HG02943 (cell line): ENCODE measurements around the gene TMBIM1.
A peak's percentile ranks its signal among the peaks of the same experiment; 100 is the strongest.

Experiments
- ATAC-seq: cut with Tn5 transposase; IDR thresholded peaks from one replicate; pipeline ENCODE4 v1.9.1; 2021; ENCODE audit warnings: mild to moderate bottlenecking, low read depth, moderate library complexity; ENCODE audit not compliant: unreplicated experiment

The TMBIM1 gene

DNA sequence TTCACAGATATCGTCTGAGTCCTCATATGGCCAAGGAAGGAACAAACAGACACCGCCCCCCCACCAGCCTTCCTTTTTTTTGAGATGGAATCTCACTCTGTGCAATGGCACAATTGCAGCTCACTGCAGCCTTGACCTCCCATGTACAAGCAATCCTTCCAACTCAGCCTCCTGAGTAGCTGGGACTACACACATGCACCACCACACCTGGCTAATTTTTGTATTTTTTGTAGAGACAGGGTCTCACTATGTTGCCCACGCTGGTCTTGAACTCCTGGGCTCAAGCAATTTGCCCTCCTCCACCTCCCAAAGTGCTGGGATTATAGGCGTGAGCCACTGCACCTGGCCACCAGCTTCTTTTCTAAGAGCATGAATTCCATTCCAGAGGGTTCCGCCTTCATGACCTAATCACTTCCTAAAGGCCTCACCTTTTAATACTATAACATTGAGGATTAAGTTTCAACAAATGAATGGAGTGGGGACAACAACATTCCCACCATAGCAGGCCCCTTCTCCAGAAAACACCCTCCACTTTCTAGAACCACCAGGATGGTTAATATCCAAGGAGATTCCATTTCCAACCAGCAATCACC, 2.2 kb upstream of the TMBIM1 start:
- no peak for ATAC-seq

DNA sequence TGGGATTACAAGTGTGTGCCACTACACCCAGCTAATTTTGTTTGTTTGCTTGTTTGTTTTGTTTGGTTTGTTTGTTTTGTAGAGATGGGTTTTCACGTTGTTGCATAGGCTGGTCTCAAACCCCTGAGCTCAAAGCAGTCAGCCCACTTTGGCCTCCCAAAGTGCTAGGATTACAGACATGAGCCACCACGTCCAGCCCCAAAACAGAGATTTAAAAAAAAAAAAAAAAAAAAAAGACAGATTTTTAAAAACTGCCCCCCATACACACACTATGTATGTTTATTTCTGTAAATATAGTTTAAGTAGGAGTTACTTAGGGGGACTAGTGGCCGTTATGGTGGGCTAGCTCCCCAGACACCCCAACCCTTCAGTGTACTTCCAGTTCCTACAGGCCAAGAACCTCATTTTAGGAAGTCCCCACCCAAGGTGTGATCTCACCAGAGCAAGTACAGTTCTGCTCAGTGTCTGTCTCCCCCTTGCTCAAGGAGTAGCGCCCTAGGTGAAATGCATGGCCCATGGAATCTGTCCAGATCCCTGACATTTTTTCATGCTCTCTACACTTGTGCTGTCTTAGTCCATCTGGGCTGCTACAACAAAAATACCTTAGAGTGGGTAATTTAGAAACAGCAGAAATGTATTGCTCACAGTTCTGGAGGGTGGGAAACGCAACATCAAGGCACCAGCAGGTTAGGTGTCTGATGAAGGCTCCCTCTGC, 1.6 kb upstream of the TMBIM1 start:
- ATAC-seq, result no peak

- ATAC-seq, result no peak
Measured at GRCh38 chr2:218291318-218292047, 820 bp downstream of the TMBIM1 start.

DNA sequence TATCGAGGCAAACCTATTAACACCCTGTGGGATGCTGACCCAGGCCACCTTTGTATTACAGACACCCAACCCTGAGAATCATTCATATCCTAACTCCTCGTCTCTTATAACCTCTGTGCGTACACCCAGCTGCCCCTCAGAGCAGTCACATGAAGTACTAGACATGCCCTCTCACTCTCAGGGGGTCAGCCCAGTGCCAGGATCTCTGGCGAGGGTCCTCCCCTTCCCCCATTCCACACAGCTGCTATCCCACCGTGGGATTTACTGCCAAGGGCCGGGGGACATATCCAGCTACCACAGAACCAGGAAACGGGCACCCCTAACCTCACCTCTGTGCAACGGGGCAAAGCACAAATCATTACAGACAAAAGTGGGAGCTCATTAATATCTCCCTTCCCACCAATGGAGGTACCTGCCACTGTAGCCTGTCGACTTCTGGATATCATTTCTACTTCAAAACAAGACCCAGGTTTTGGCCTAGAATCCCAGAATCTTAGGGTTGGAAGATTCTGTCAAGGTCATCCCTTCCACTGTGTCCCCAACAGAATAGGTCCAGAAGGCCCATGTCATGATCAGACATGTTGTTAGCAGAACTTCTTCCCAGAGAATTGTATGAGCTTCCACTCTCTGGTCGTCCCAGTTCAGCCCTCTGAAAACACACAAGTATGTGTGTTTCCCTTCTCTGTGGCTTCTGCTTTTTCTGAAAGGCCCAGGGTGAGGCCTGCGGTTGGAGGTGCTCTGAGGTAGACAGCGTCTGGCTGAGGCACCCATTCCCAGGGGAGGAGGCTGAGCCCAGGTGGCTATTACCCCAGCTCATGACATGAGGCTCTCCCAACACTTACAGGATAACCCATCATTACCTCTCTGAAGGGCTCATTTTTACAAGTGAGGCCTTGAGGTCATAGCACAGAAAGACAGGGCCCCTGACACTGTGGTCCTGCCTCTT, 1.7 kb downstream of the TMBIM1 start:
- peak; percentile 54 for ATAC-seq

GRCh38 chr2:218289639-218290315, 2.5 kb downstream of the TMBIM1 start:
- no peak for ATAC-seq

DNA sequence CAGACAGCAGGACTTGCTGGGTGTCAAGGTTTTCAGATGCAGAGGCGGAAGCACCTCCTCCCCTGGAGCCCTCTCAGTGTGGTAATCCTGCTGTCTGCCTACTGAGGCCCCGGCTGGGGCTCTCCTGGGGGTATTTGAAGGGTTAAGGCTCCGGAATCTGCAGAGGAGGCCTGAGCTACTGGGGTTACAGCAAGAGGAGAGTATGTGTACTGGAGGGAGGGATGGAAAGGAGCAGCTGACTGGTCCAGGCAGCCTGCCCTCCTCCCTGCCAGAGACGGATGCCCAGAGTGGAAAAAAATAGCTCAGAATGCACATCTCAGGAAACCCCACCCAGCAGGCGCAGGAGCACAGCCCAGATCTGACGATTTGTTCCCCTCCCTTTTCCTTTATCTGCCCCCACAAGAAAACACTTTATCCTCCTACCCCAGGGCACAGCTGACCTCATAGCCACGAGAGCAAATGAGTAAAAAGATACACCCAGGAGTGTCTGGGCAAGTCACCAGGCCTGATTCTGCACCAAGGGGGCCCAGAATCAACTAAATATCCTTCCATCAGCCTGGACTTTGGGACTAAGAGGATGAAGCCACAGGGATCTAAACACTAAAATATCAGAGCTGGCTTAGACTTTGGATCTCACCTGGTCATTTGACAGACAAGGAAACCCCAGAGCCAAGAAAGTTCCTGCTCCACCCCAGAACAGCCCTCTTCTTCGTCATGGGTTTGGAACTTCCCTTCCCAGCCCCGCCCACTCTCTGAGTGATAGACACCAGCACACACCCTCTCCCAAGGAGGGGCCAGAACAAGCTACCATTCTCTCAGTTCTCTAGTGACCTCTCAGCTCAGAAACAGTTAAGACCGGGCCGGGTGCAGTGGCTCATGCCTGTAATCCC, 5.5 kb downstream of the TMBIM1 start:
- peak; percentile 60 for ATAC-seq

DNA sequence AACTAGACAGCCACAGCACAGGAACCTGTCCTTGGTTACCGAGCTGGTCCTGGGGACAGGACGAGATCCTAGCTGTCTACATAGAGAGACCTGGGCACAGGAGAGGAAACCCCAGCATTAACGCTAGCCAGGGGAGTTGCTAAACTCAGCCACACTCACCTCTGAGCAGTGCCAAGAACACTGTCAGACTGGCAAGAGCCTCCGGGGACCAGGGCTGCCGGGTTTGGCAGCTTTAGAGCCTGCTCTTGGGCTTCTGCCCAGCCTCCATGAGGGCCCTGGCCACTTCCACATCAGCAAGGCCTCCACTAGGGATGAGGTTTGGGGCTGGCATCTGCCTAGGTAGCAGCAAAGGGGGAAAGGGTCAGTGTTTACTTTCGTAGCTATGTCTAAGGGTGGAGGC, 6.7 kb downstream of the TMBIM1 start:
- no peak for ATAC-seq

GRCh38 chr2:218284106-218284811, 8.0 kb downstream of the TMBIM1 start:
- no peak for ATAC-seq

GRCh38 chr2:218282173-218282991, 9.9 kb downstream of the TMBIM1 start:
- ATAC-seq, result no peak

DNA sequence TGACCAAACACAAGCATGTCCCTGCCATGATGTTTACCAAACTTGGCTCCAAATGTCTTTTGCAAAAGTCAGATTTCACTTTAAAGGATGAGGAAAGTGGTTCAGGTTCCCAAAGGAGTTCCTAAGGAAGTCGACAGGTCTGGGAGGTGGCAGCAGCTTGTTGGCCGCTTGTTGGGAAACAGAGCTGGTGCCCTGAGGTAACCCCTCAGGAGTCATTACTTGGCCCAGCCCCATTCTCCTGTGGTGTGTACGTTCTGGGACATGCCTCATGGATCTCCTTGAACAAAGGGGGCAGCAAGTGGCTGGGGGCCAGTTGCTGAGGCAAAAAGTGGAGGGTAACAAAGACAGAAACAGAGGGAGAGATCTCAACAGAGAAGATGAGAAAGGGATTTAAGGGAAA, 10.9 kb downstream of the TMBIM1 start:
- no peak for ATAC-seq

- ATAC-seq, result no peak
Measured at GRCh38 chr2:218280260-218280870, 11.9 kb downstream of the TMBIM1 start.

DNA sequence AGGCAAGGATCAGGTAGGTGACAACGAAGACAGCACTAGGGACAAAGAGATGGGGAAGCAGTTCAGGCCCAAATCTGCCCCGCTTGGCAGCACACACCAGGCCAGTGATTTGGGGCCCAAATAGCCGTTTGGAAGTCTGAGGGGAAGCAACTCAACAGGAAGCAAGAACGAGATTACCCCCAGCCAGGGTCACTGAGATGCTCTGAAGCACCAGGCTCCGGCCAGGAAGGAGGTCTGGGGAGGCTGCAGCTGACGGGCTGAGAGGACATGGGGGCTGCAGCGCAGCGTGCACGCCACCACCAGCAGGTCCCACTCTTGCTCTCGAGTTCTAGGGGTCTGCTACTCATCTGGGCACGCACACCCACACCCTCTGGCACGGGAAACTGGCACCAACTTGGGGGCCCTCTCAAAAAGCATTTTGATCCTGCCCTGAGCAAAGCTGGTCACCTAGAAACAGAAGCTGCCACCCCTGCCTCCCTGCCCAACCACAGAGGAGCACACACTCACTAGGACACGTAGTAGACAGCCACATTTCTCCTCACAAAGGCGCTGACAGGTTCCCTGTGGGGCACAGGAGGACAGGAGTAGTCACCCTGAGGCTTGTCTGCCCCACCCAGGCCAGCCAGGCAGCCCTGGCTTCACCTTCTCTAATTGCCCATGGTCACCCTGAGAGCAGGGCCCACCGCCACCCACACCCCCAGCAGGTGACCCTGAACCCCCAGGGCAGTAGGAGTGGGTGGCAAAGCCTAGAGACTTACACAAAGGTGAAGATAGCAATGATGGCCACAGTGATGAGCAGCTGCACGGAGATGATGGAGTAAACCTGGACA, 13.6 kb downstream of the TMBIM1 start:
- no peak for ATAC-seq

DNA sequence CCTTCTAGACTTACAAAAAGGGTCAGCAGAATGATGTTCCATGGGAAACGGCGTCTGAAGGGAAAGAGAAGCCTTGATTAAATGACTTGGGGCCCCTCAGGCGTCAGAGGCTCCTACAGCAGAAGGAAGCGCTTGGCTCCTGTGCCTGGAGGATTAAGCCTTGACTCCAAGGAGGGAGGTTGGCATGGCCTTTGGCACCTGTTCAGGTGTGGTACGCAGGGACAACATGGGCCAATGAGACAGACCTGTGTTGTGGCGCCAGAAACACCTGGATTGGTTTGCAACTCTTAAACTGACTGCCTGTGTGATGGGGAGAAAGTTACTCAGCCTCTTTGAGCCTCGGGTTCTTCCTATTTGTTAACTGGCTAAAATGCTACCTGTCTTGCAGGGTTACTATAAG, 14.4 kb downstream of the TMBIM1 start:
- no peak for ATAC-seq

- ATAC-seq, result no peak
Measured at GRCh38 chr2:218276986-218277755, 15.1 kb downstream of the TMBIM1 start.

DNA sequence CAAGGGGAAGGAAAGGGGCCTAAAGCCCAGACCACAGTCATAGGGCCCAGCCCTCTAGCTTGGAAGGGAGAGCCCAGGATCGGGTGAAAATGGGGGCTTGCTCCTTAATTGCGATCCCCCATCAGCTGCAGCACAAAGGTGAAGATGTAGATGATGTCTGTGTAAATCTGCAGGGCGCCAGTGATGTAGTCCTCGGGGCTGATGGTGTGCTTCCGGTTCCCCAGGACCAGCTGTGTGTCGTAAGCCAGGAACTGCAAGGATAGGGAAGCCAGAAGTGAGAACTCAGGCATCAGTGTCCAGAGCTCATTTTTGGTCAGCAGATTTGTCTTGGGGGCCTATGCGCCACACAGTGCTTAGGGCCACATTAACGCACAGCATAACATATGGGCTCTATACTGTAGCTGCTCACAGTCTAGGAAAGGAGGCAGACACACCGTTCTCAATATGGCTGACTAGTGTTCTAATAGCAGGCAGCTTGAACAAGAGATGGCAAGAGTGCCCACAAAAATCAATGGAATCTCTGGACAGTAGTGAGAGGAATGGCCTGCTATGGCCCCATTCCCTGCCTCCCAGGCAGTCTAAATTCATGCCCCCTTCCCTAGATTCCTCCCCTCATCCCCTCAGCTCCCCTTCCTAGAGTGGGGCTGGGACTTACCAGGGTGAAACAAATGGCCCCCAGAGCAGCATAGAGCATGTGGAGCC, 16.8 kb downstream of the TMBIM1 start:
- no peak for ATAC-seq
